Keratinocyte (primary cell): ENCODE measurements around the gene ECHDC1. TPM values are rescaled to one million over a fixed set of nuclear protein-coding genes. Genes with fewer than 3 reads are reported as not detected.

Source experiments
- DNase-seq: peaks from one replicate; pipeline ENCODE4 v3.0.0-alpha.2; 2011; ENCODE audit warnings: low read depth, missing footprints, low spot score
- FAIRE-seq: peaks from 2 replicates; lab custom pipeline; 2011; peaks lifted over from hg19 to GRCh38; lab: Jason Lieb, UNC
- H2AFZ ChIP-seq: 2 replicates; pipeline ENCODE4 v1.6.0; 2012; ENCODE audit warnings: low read length, control low read depth, inconsistent platforms; ENCODE audit not compliant: control insufficient read depth
- H3K27ac ChIP-seq: 2 replicates; pipeline ENCODE4 v1.5.1; 2011; ENCODE audit warnings: low read length; ENCODE audit not compliant: control insufficient read depth, insufficient read depth
- H3K27me3 ChIP-seq: 3 replicates; pipeline ENCODE4 v1.6.0; 2011; ENCODE audit warnings: low read length; ENCODE audit not compliant: control insufficient read depth, insufficient read depth; ENCODE audit errors: extremely low read depth
- H3K36me3 ChIP-seq, 2 experiments: 2 replicates in 1 of 2; 3 replicates in 1 of 2; pipeline ENCODE4 v1.5.1; 2011; ENCODE audit warnings: low read length in 2 of 2, mild to moderate bottlenecking in 1 of 2; ENCODE audit not compliant: control insufficient read depth in 2 of 2, insufficient read depth in 2 of 2; ENCODE audit errors: extremely low read depth in 1 of 2
- H3K4me1 ChIP-seq: 3 replicates; pipeline ENCODE4 v1.5.1; 2011; ENCODE audit warnings: low read length; ENCODE audit not compliant: control insufficient read depth, insufficient read depth; ENCODE audit errors: extremely low read depth
- H3K4me2 ChIP-seq: 3 replicates; pipeline ENCODE4 v1.6.0; 2011; ENCODE audit warnings: low read depth, low read length; ENCODE audit not compliant: control insufficient read depth, insufficient read depth; ENCODE audit errors: extremely low read depth
- H3K4me3 ChIP-seq, 3 experiments: fragments of 200-600 bp in 1 of 3; sonication (generic) in 1 of 3; 2 replicates in 2 of 3; 3 replicates in 1 of 3; pipeline ENCODE4 v1.5.1; 2011 to 2016; ENCODE audit warnings: low read length in 3 of 3, mild to moderate bottlenecking in 3 of 3, control low read depth in 2 of 3, inconsistent platforms in 1 of 3, low read depth in 1 of 3, mixed read lengths in 1 of 3, mixed run types in 1 of 3, moderate library complexity in 1 of 3; ENCODE audit not compliant: control insufficient read depth in 2 of 3, insufficient read depth in 2 of 3; ENCODE audit errors: extremely low read depth in 1 of 3
- H3K79me2 ChIP-seq: 2 replicates; pipeline ENCODE4 v1.6.0; 2012; ENCODE audit warnings: low read length; ENCODE audit not compliant: control insufficient read depth, insufficient read depth
- H3K9ac ChIP-seq: 3 replicates; pipeline ENCODE4 v1.6.0; 2011; ENCODE audit warnings: low read length; ENCODE audit not compliant: control insufficient read depth, insufficient read depth; ENCODE audit errors: extremely low read depth
- H3K9me1 ChIP-seq: 3 replicates; pipeline ENCODE4 v1.6.0; 2011; ENCODE audit warnings: low read length; ENCODE audit not compliant: control insufficient read depth, insufficient read depth; ENCODE audit errors: extremely low read depth
- H3K9me3 ChIP-seq: 2 replicates; pipeline ENCODE4 v1.5.1; 2012; ENCODE audit warnings: low read depth, low read length; ENCODE audit not compliant: control insufficient read depth
- H4K20me1 ChIP-seq: 3 replicates; pipeline ENCODE4 v1.6.0; 2011; ENCODE audit warnings: low read length; ENCODE audit not compliant: control insufficient read depth, insufficient read depth; ENCODE audit errors: extremely low read depth
- CTCF ChIP-seq, 3 experiments: IDR thresholded peaks in 1 of 3; conservative IDR thresholded peaks in 1 of 3; optimal IDR thresholded peaks in 1 of 3; 2 replicates in 2 of 3; 3 replicates in 1 of 3; pipeline versions ENCODE3 to v1.5.1; 2011; ENCODE audit warnings: low read length in 3 of 3, mild to moderate bottlenecking in 3 of 3, moderate library complexity in 2 of 3, control low read depth in 1 of 3, inconsistent platforms in 1 of 3; ENCODE audit not compliant: insufficient read depth in 2 of 3; ENCODE audit errors: extremely low read depth in 1 of 3
- EZH2 ChIP-seq: IDR thresholded peaks from one replicate; pipeline ENCODE4 v1.6.1; 2012; ENCODE audit warnings: inconsistent platforms, mild to moderate bottlenecking, low read length, moderate library complexity
- dilution Hi-C: fragments of 300-500 bp; cut with MboI; formaldehyde crosslinking; loops from one replicate; pipeline ENCODE4 v1.7.0; 2020; ENCODE audit warnings: low sequenced_read_pairs; ENCODE audit not compliant: extremely low pct_ligation_motif_present
- polyA plus RNA-seq, 5 experiments: library from polyadenylated mRNA; depleted of rRNA in 3 of 5; stranded (reverse) in 3 of 5; stranded (forward) in 1 of 5; unstranded in 1 of 5; fragments of >200 nt; gene quantifications; 1 replicate in 1 of 5; 2 replicates in 3 of 5; 3 replicates in 1 of 5; pipeline versions ENCODE4 v1.2.1 to v1.2.3, GENCODE V29; 2011 to 2012; ENCODE audit warnings: missing spikeins in 2 of 5, low read depth in 1 of 5, low replicate concordance in 1 of 5

Gene ECHDC1
- polyA plus RNA-seq, 1 donor (not counting 4 experiments of a cell fraction or from before 2014, with no cell fraction given): 56.9 TPM

- no peaks in the 10 kb centered on the region for H3K9me1 ChIP-seq
- no peak overlapping the region for H3K4me2 ChIP-seq
- dilution Hi-C loops: no loop called here
- no peaks in the 10 kb centered on the region for H3K27me3 ChIP-seq
- no peaks in the 10 kb centered on the region for H3K4me1 ChIP-seq
- no peaks in the 10 kb centered on the region for H3K9me3 ChIP-seq
- peaks cover 0 to 5% of the 10 kb centered on the region in 2 experiments for H3K36me3 ChIP-seq
- H3K4me3 ChIP-seq: no peak overlapping the region
- no peak for DNase-seq
- H3K27ac ChIP-seq: no peak overlapping the region
- TF ChIP-seq CTCF (optimal IDR thresholded peaks at IDR 0.05 in 1 of 3, IDR thresholded peaks at IDR 0.05 in 1 of 3, conservative IDR thresholded peaks at IDR 0.05 in 1 of 3; ENCODE audit: extremely low read depth in 1 of 3, insufficient read depth in 2 of 3, low read length in 3 of 3) (no peak), EZH2 (no peak)
- no peak for FAIRE-seq
- no peaks in the 10 kb centered on the region for H3K79me2 ChIP-seq
- no peak overlapping the region for H3K9ac ChIP-seq
- no peak overlapping the region for H2AFZ ChIP-seq
- no peaks in the 10 kb centered on the region for H4K20me1 ChIP-seq
Measured at GRCh38 chr6:127317388-127318128, 25.9 kb downstream of the ECHDC1 start.

DNA sequence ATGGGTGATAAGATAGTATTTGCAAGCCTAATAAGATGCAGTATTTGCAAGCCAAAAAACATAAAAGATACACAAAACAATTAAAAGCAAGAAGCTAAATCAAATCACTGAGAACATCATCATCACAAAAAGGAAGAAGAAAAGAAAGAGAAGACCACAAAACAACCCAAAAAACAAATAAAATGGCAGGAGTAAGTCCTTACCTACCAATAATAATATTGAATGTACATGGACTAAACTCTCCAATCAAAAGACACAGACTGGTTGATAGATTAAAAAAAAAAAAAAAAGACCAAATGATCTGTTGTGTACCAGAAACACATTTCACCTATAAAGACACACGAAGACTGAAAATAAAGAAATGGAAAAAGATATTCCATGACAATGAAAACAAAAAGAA lies 37.7 kb downstream of the ECHDC1 start:
- H3K9me3 ChIP-seq: no peaks in the 10 kb centered on the region
- dilution Hi-C loops: no loop called here
- TF ChIP-seq CTCF (optimal IDR thresholded peaks at IDR 0.05 in 1 of 3, IDR thresholded peaks at IDR 0.05 in 1 of 3, conservative IDR thresholded peaks at IDR 0.05 in 1 of 3; ENCODE audit: extremely low read depth in 1 of 3, insufficient read depth in 2 of 3, low read length in 3 of 3) (no peak), EZH2 (no peak)
- peaks cover 18% of the 10 kb centered on the region for H3K79me2 ChIP-seq
- no peak overlapping the region for H3K27ac ChIP-seq
- H2AFZ ChIP-seq: no peak overlapping the region
- FAIRE-seq (no peak), DNase-seq (no peak)
- no peak overlapping the region for H3K4me3 ChIP-seq
- no peaks in the 10 kb centered on the region for H4K20me1 ChIP-seq
- no peaks in the 10 kb centered on the region for H3K27me3 ChIP-seq
- no peaks in the 10 kb centered on the region for H3K4me1 ChIP-seq
- no peak overlapping the region for H3K9ac ChIP-seq
- H3K9me1 ChIP-seq: no peaks in the 10 kb centered on the region
- no peaks in the 10 kb centered on the region for H3K36me3 ChIP-seq
- H3K4me2 ChIP-seq: no peak overlapping the region
